Right cardiac atrium (tissue), 5 donors: ENCODE results near the gene TTC13. TPM values are rescaled to one million over a fixed set of nuclear protein-coding genes. Genes with fewer than 3 reads are reported as not detected.
"Not testable (repeated sequence)": the region's sequence is repeated elsewhere in the genome, so short reads cannot be mapped to it uniquely, and the experiment has no call there.

Source experiments
- ATAC-seq, 2 donors: fragments of 200-7000 bp; cut with Tn5 transposase; one replicate each; pipeline versions ENCODE4 v1.8.0 to v1.9.1; 2020; ENCODE audit warnings: moderate library complexity in 2 of 2, mild to moderate bottlenecking in 1 of 2
- DNase-seq, 3 donors: peaks; one replicate each; pipeline ENCODE4 v3.0.0-alpha.2; 2020
- H3K27ac ChIP-seq: one replicate; pipeline ENCODE4 v1.5.1; 2013; ENCODE audit warnings: mild to moderate bottlenecking, low read length, control low read depth, moderate library complexity
- H3K27me3 ChIP-seq: one replicate; pipeline ENCODE4 v1.6.1; 2013; ENCODE audit not compliant: control insufficient read depth, insufficient read depth
- H3K4me1 ChIP-seq: one replicate; pipeline ENCODE4 v1.6.1; 2013; ENCODE audit warnings: low read length; ENCODE audit not compliant: control insufficient read depth, insufficient read depth
- H3K4me3 ChIP-seq: one replicate; pipeline ENCODE4 v1.5.1; 2013; ENCODE audit warnings: low read length, control low read depth
- H3K9me3 ChIP-seq: one replicate; pipeline ENCODE4 v1.6.1; 2013; ENCODE audit warnings: low read length; ENCODE audit not compliant: control insufficient read depth
- WGBS: extraction: QIAGEN DNeasy Blood & Tissue Kit; methylation state at CpG from one replicate; pipeline ENCODE4 v1.1.7; 2013; 5-methylcytosine and 5-hydroxymethylcytosine counted together
- intact Hi-C, 4 donors: fragments of 100-400 bp; cut with DNase I; formaldehyde crosslinking; loops; one replicate each; pipeline versions ENCODE4 v1.11.0 to v1.14.0; 2022 to 2023
- polyA plus RNA-seq: library from polyadenylated mRNA; stranded (reverse); fragments of 200-250 nt; gene quantifications from one replicate; pipeline ENCODE4 v1.2.3, GENCODE V29; 2013
- total RNA-seq, 4 donors: library from RNA; stranded (reverse); fragmentation: NEBNext Ultra II Directional; extraction: Animal tissue kit (Norgen Biotek cat#: 25700); gene quantifications; one replicate each; pipeline ENCODE4 v1.2.1, GENCODE V29; 2021
- donor health status: healthy with polysubstance abuse.
- donor health status: DM: no; HTN: yes; CAD: no.
- donor health status: DM: no; HTN: no; CAD: no.
- donor health status: DM: no; HTN: yes; CAD: no; lungs with severe emphysema.
- donor health status: DM: yes; HTN: yes; CAD: no.

The TTC13 gene
- total and polyA plus RNA-seq, 5 donors: 4.5 to 8.6 (median 6.5) TPM

GRCh38 chr1:231016966-231017365 lies 38.3 kb upstream of the TTC13 start:
- Histone ChIP-seq H3K27me3 (no peaks in the 10 kb centered on the region), H3K4me1 (no peaks in the 10 kb centered on the region), H3K27ac (no peak overlapping the region), H3K9me3 (no peaks in the 10 kb centered on the region), H3K4me3 (no peak overlapping the region)
- intact Hi-C loops: no loop called here
- ATAC-seq (no peak), DNase-seq (no peak)
- WGBS: 91% methylated on average over 5 of the region's 5 CpGs

DNA sequence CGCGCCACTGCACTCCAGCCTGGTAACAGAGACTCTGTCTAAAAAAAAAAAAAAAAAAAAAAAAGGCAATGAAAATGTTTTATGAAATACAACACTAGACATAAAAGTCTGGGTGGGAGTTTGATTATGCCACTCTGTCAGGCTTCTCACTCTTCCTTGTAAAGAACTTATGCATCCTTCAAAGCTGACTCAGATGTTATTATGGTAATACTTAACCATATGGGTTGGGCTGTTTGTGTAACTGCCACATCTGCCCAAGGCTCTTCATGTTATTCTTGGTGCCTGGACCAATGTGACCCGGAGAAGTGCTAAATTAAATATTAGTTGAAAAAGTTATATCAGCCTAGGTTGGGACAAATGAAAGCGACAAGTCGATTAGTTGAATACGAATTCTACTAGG lies 37.6 kb upstream of the TTC13 start:
- H3K9me3 ChIP-seq: no peaks in the 10 kb centered on the region
- WGBS: 91% methylated on average over 6 of the region's 6 CpGs
- H3K27ac ChIP-seq: no peak overlapping the region
- ATAC-seq: no peak
- no peaks in the 10 kb centered on the region for H3K27me3 ChIP-seq
- no peak for DNase-seq
- intact Hi-C loops: no loop called here
- H3K4me1 ChIP-seq: no peaks in the 10 kb centered on the region
- no peak overlapping the region for H3K4me3 ChIP-seq

GRCh38 chr1:231013391-231014015 lies 34.8 kb upstream of the TTC13 start:
- H3K4me3 ChIP-seq: no peak overlapping the region
- intact Hi-C loops: no loop called here
- H3K9me3 ChIP-seq: no peaks in the 10 kb centered on the region
- no peak overlapping the region for H3K27ac ChIP-seq
- no peaks in the 10 kb centered on the region for H3K4me1 ChIP-seq
- no peak for DNase-seq
- WGBS: 84% methylated on average over 3 of the region's 3 CpGs
- no peak for ATAC-seq
- H3K27me3 ChIP-seq: no peaks in the 10 kb centered on the region

- ATAC-seq: no peak
- Histone ChIP-seq H3K9me3 (no peaks in the 10 kb centered on the region), H3K4me3 (no peak overlapping the region), H3K4me1 (no peaks in the 10 kb centered on the region), H3K27ac (no peak overlapping the region), H3K27me3 (no peaks in the 10 kb centered on the region)
- no peak for DNase-seq
- intact Hi-C loops: no loop called here
- 87% methylated on average over 5 of the region's 5 CpGs for WGBS
Measured at GRCh38 chr1:231011963-231012362, 33.3 kb upstream of the TTC13 start.

DNA sequence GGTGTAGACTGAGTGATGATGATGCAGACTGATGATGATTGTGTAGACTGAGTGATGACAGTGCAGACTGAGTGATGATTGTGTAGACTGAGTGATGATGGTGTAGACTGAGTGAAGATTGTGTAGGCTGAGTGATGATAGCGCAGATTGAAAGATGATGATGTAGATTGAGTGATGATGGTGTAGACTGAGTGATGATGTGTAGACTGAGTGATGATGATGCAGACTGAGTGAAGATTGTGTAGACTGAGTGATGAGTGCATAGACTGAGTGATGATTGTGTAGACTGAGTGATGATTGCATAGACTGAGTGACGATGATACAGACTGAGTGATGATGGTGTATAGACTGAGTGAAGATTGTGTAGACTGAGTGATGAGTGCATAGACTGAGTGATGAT lies 32.7 kb upstream of the TTC13 start:
- H3K27ac ChIP-seq: no peak overlapping the region
- no peaks in the 10 kb centered on the region for H3K27me3 ChIP-seq
- intact Hi-C loops: no loop called here
- no peak for ATAC-seq
- 92% methylated on average over 2 of the region's 2 CpGs for WGBS
- H3K9me3 ChIP-seq: no peaks in the 10 kb centered on the region
- DNase-seq: no peak
- H3K4me1 ChIP-seq: no peaks in the 10 kb centered on the region
- no peak overlapping the region for H3K4me3 ChIP-seq

- ATAC-seq, H3K4me1 ChIP-seq, H3K27me3 ChIP-seq, H3K9me3 ChIP-seq, H3K27ac ChIP-seq, DNase-seq, intact Hi-C loops, H3K4me3 ChIP-seq: not testable (repeated sequence)
- 54% methylated on average over 1 of the region's 1 CpG for WGBS
Measured at GRCh38 chr1:231007535-231007934, 28.9 kb upstream of the TTC13 start.

GRCh38 chr1:231001892-231002291 lies 23.2 kb upstream of the TTC13 start:
- ATAC-seq (no peak), DNase-seq (no peak)
- H3K27me3 ChIP-seq: no peaks in the 10 kb centered on the region
- H3K27ac ChIP-seq: no peak overlapping the region
- intact Hi-C loops: no loop called here
- no peaks in the 10 kb centered on the region for H3K9me3 ChIP-seq
- H3K4me3 ChIP-seq: no peak overlapping the region
- H3K4me1 ChIP-seq: no peaks in the 10 kb centered on the region

- H3K4me3 ChIP-seq: no peak overlapping the region
- 98% methylated on average over 1 of the region's 1 CpG for whole genome bisulfite sequencing
Measured at GRCh38 chr1:231000639-231001038, 22.0 kb upstream of the TTC13 start.

DNA sequence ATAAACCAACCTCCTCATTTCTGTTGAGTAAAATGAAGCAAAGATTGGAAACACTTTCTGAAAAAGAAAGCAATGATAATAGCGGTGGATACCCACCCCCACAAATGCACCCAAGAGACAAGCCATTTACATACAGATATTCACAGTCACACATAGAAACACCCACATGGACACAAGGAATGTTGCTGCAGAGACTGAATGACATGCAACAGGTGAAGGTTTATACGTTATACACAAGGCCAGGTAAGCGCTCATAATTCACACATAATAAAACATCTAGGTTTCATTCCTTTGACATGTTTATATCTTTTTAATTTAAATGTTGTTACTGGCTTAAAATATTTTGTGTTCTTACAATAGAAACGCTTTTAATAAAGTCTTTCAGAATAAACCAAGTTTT lies 21.5 kb upstream of the TTC13 start:
- Histone ChIP-seq H3K4me3 (no peak overlapping the region), H3K9me3 (no peaks in the 10 kb centered on the region), H3K27me3 (no peaks in the 10 kb centered on the region), H3K27ac (no peak overlapping the region), H3K4me1 (no peaks in the 10 kb centered on the region)
- no peak for ATAC-seq
- WGBS: 90% methylated on average over 4 of the region's 4 CpGs
- no peak for DNase-seq
- intact Hi-C loops: no loop called here

More at GRCh38 chr1:231000639-231001038, 22.0 kb upstream of the TTC13 start:
- H3K4me1 ChIP-seq: no peaks in the 10 kb centered on the region
- no peak overlapping the region for H3K27ac ChIP-seq
- no peaks in the 10 kb centered on the region for H3K9me3 ChIP-seq
- no peak for ATAC-seq
- no peaks in the 10 kb centered on the region for H3K27me3 ChIP-seq
- DNase-seq: no peak
- intact Hi-C loops: no loop called here

- H3K4me1 ChIP-seq: no peaks in the 10 kb centered on the region
- 95% methylated on average over 1 of the region's 1 CpG for WGBS
- intact Hi-C loops: no loop called here
Measured at GRCh38 chr1:230994860-230995259, 16.2 kb upstream of the TTC13 start.

DNA sequence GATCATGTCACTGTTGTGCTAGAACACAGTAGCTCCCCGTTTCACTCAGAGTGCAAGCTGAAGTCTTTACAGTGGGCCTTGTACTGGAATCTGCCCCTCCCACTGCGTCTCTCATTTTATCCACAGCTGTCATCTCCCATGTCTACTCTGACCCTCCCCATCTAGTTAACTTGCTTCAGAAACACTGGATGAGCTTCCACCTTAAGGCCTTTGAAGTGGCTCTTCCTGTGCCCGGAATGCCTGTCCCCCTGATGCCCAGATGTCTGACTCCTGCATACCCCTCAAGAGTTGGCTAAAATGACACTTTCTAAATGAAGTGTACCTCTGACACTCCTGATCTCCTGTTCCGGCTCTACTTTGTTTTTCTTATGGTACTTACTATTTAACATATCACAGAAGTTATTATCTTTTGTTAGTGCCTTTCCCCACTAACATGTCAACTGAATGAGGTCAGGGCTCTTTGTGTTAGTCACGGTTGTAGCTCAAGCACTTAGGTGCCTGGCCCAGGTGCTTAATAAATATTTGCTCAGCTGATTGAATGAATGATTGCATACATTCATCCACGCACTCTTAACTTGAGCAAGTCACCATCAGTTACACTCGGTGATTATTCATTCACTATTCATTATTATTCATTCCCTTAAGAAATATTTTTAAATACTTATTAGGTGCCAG lies 13.6 kb upstream of the TTC13 start:
- WGBS: 74% methylated on average over 7 of the region's 7 CpGs
- DNase-seq: no peak
- Histone ChIP-seq H3K27ac (no peak overlapping the region), H3K9me3 (no peaks in the 10 kb centered on the region), H3K4me1 (no peaks in the 10 kb centered on the region), H3K27me3 (no peaks in the 10 kb centered on the region), H3K4me3 (no peak overlapping the region)
- intact Hi-C loops: no loop called here
- ATAC-seq: no peak

More at GRCh38 chr1:230994860-230995259, 16.2 kb upstream of the TTC13 start:
- no peak overlapping the region for H3K4me3 ChIP-seq
- DNase-seq: no peak
- no peak overlapping the region for H3K27ac ChIP-seq
- no peaks in the 10 kb centered on the region for H3K9me3 ChIP-seq
- ATAC-seq: no peak
- H3K27me3 ChIP-seq: no peaks in the 10 kb centered on the region
